Skeletal muscle satellite cell (primary cell): ENCODE measurements around the gene ENDOU.
"Not testable (repeated sequence)": the region's sequence is repeated elsewhere in the genome, so short reads cannot be mapped to it uniquely, and the experiment has no call there.

Source experiments
- H3K27me3 ChIP-seq: 2 replicates; pipeline ENCODE4 v1.7.0; 2013; ENCODE audit warnings: low read length; ENCODE audit not compliant: control insufficient read depth, insufficient read depth
- H3K36me3 ChIP-seq: 2 replicates; pipeline ENCODE4 v1.7.0; 2013; ENCODE audit warnings: mild to moderate bottlenecking, control low read depth, low read length; ENCODE audit not compliant: insufficient read depth
- H3K4me1 ChIP-seq: 2 replicates; pipeline ENCODE4 v1.7.0; 2013; ENCODE audit warnings: low read length; ENCODE audit not compliant: control insufficient read depth, insufficient read depth
- H3K4me2 ChIP-seq: 2 replicates; pipeline ENCODE4 v1.7.0; 2013; ENCODE audit warnings: mild to moderate bottlenecking, low read length
- H3K4me3 ChIP-seq: 2 replicates; pipeline ENCODE4 v1.7.0; 2013; ENCODE audit warnings: low read length
- H3K9ac ChIP-seq: 2 replicates; pipeline ENCODE4 v1.7.0; 2013; ENCODE audit warnings: mild to moderate bottlenecking, low read depth, low read length, moderate library complexity
- H3K9me3 ChIP-seq: replicated peaks from 2 replicates; pipeline ENCODE4 v1.7.0; 2013; ENCODE audit warnings: mild to moderate bottlenecking, control low read depth, low read length

ENDOU gene

GRCh38 chr12:47687636-47688035 is 37.7 kb downstream of the ENDOU start:
- H3K4me1 ChIP-seq = no peaks in the 10 kb centered on the region
- H3K27me3 ChIP-seq = no peaks in the 10 kb centered on the region
- peaks cover 8% of the 10 kb centered on the region for H3K36me3 ChIP-seq
- H3K9me3 ChIP-seq = no peaks in the 10 kb centered on the region
- no peak overlapping the region for H3K4me2 ChIP-seq
- H3K9ac ChIP-seq = no peak overlapping the region
- no peak overlapping the region for H3K4me3 ChIP-seq

GRCh38 chr12:47686645-47687240 is 38.5 kb downstream of the ENDOU start:
- H3K27me3 ChIP-seq = no peaks in the 10 kb centered on the region
- H3K4me2 ChIP-seq = no peak overlapping the region
- no peak overlapping the region for H3K9ac ChIP-seq
- peaks cover 8% of the 10 kb centered on the region for H3K36me3 ChIP-seq
- H3K9me3 ChIP-seq = no peaks in the 10 kb centered on the region
- H3K4me3 ChIP-seq = no peak overlapping the region
- H3K4me1 ChIP-seq = no peaks in the 10 kb centered on the region

GRCh38 chr12:47679785-47680184 is 45.5 kb downstream of the ENDOU start:
- H3K27me3 ChIP-seq = no peaks in the 10 kb centered on the region
- peaks cover 12% of the 10 kb centered on the region for H3K36me3 ChIP-seq
- no peak overlapping the region for H3K9ac ChIP-seq
- H3K4me3 ChIP-seq = no peak overlapping the region
- H3K4me2 ChIP-seq = no peak overlapping the region
- no peaks in the 10 kb centered on the region for H3K4me1 ChIP-seq
- no peaks in the 10 kb centered on the region for H3K9me3 ChIP-seq

DNA sequence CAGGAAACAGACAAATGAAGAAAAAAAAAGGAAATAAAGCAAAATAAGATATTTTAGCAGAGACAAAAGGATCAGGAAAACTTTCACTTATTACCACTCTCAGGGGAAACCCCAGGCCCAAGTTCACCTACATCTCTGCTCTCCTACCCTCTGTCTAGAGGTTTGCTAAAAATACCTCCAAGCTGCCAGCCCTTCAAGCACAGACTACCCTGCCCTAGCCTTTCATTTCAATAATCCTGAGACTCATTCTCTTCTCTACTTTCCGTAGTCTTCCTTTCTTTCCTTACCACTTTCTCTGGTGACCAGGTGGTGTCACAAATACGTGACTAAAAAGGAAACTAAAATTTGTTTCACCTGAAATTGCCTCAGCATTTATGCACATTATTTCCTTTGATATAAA is 53.2 kb downstream of the ENDOU start:
- Histone ChIP-seq H3K27me3 (no peaks in the 10 kb centered on the region), H3K9ac (no peak overlapping the region)

GRCh38 chr12:47667935-47668334 is 57.4 kb downstream of the ENDOU start:
- not testable (repeated sequence) for H3K27me3 ChIP-seq, H3K9me3 ChIP-seq, H3K9ac ChIP-seq, H3K4me1 ChIP-seq, H3K4me2 ChIP-seq, H3K4me3 ChIP-seq
- peaks cover 28% of the 10 kb centered on the region for H3K36me3 ChIP-seq

More for the DNA sequence above, 53.2 kb downstream of the ENDOU start:
- no peak overlapping the region for H3K4me3 ChIP-seq
- no peaks in the 10 kb centered on the region for H3K9me3 ChIP-seq
- no peak overlapping the region for H3K4me2 ChIP-seq
- no peaks in the 10 kb centered on the region for H3K4me1 ChIP-seq
- peaks cover 16% of the 10 kb centered on the region for H3K36me3 ChIP-seq
